Astrocyte (in vitro differentiated cells and primary cell): ENCODE measurements around the gene ADGRE2.

Source experiments
- EZH2 ChIP-seq: IDR thresholded peaks from 2 replicates; pipeline ENCODE4 v1.6.1; 2012; ENCODE audit warnings: mild to moderate bottlenecking, low read length, inconsistent platforms; ENCODE audit not compliant: insufficient read depth
- TF ChIP-seq, protein P1 (sequence below): IDR thresholded peaks from 2 replicates; pipeline ENCODE4 v1.5.1; 2011; ENCODE audit warnings: low read depth, mild to moderate bottlenecking, inconsistent platforms, low read length, moderate library complexity; ENCODE audit not compliant: insufficient read depth

DNA sequence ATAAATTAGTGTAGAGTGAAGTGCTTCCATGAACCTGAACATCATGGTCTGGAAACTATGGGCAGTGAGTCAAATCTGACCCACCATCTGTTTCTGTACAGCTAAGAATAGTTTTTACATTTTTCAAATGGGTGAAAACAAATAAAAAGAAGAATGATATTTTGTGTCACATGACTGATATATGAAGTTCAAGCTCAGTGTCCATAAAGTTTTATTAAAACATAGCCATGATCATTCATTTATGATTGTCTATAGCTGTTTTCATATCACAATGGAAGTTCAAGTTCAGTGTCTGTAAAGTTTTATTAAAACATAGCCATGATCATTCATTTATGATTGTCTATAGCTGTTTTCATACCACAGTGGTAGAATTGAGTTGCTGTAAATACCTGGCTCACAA, 45.9 kb downstream of the ADGRE2 start:
- TF ChIP-seq, protein P1, sequence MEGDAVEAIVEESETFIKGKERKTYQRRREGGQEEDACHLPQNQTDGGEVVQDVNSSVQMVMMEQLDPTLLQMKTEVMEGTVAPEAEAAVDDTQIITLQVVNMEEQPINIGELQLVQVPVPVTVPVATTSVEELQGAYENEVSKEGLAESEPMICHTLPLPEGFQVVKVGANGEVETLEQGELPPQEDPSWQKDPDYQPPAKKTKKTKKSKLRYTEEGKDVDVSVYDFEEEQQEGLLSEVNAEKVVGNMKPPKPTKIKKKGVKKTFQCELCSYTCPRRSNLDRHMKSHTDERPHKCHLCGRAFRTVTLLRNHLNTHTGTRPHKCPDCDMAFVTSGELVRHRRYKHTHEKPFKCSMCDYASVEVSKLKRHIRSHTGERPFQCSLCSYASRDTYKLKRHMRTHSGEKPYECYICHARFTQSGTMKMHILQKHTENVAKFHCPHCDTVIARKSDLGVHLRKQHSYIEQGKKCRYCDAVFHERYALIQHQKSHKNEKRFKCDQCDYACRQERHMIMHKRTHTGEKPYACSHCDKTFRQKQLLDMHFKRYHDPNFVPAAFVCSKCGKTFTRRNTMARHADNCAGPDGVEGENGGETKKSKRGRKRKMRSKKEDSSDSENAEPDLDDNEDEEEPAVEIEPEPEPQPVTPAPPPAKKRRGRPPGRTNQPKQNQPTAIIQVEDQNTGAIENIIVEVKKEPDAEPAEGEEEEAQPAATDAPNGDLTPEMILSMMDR, result no peak
- no peak for TF ChIP-seq EZH2
